HCT116 (cell line): ENCODE measurements around the gene SIX3. TPM values are rescaled to one million over a fixed set of nuclear protein-coding genes. Genes with fewer than 3 reads are reported as not detected.

Experiments used
- ATAC-seq: fragments of 200-7000 bp; cut with Tn5 transposase; 2 replicates; pipeline ENCODE4 v1.9.1; 2020; ENCODE audit warnings: mild to moderate bottlenecking, moderate library complexity
- BruUV-seq: library from RNA; stranded (reverse); fragments of 400-500 nt; replicated peaks from 2 replicates; lab custom pipeline; 2021; lab: Mats Ljungman, UMichigan
- CTCF ChIA-PET: fragments of 300-600 bp; sonication (Branson Sonifier 250); formaldehyde crosslinking; loops from one replicate; lab custom pipeline; 2021; ENCODE audit warnings: antibody characterized with exemption; lab: Charles Lee
- POLR2A ChIA-PET: fragments of 300-600, 350-600 bp; sonication (Branson Sonifier 250); formaldehyde crosslinking; loops from one replicate; lab custom pipeline; 2021; ENCODE audit warnings: antibody characterized with exemption; lab: Charles Lee
- RAD21 ChIA-PET, 2 experiments: fragments of 300-600 bp; sonication (Branson Sonifier 250); formaldehyde crosslinking; loops; one replicate each; lab custom pipeline; 2023; ENCODE audit warnings: low total read pairs in 2 of 2; ENCODE audit not compliant: uncharacterized antibody in 2 of 2, unreplicated experiment in 2 of 2, low non-redundant PET in 1 of 2; lab: Charles Lee
- DNase-seq: peaks from one replicate; pipeline ENCODE4 v3.0.0-alpha.2; 2010; ENCODE audit warnings: low read depth, low spot score
- H2AFZ ChIP-seq: fragments of 200-600 bp; shearing (Covaris generic), sonication (generic); 2 replicates; pipeline ENCODE4 v1.6.1; 2017; ENCODE audit warnings: low read depth, mixed run types, mixed read lengths, antibody characterized with exemption, low read length; ENCODE audit not compliant: poor library complexity, severe bottlenecking
- H3K27ac ChIP-seq: 2 replicates; pipeline ENCODE4 v1.5.1; 2012; ENCODE audit warnings: low read depth, low read length
- H3K27me3 ChIP-seq: fragments of 200-600 bp; sonication (generic); 2 replicates; pipeline ENCODE4 v1.6.1; 2016; ENCODE audit warnings: mixed run types, low read length, mixed read lengths; ENCODE audit not compliant: insufficient read depth
- H3K36me3 ChIP-seq, 2 experiments: fragments of 200-500 bp in 1 of 2; fragments of 200-600 bp in 1 of 2; sonication (Bioruptor generic) in 1 of 2; sonication (generic) in 1 of 2; 2 replicates each; pipeline versions ENCODE4 v1.5.1 to v1.6.1; 2014 to 2016; ENCODE audit warnings: low read length in 2 of 2, inconsistent platforms in 1 of 2, mixed read lengths in 1 of 2, mixed run types in 1 of 2; ENCODE audit not compliant: insufficient read depth in 2 of 2, control insufficient read depth in 1 of 2
- H3K4me1 ChIP-seq, 2 experiments: fragments of 200-600 bp in 1 of 2; sonication (generic) in 1 of 2; 2 replicates each; pipeline versions ENCODE4 v1.5.1 to v1.6.1; 2012 to 2017; ENCODE audit warnings: low read length in 2 of 2, inconsistent platforms in 1 of 2, mild to moderate bottlenecking in 1 of 2, mixed read lengths in 1 of 2, mixed run types in 1 of 2, moderate library complexity in 1 of 2; ENCODE audit not compliant: insufficient read depth in 2 of 2, control insufficient read depth in 1 of 2
- H3K4me2 ChIP-seq: fragments of 200-600 bp; sonication (generic); 2 replicates; pipeline ENCODE4 v1.6.1; 2017; ENCODE audit warnings: mixed run types, low read length, mixed read lengths
- H3K4me3 ChIP-seq, 2 experiments: fragments of 200-600 bp in 1 of 2; sonication (generic) in 1 of 2; replicated peaks in 1 of 2; 2 replicates each; pipeline ENCODE4 v1.5.1; 2011 to 2016; ENCODE audit warnings: low read length in 2 of 2, control low read depth in 1 of 2, low read depth in 1 of 2, mild to moderate bottlenecking in 1 of 2, mixed read lengths in 1 of 2, mixed run types in 1 of 2
- H3K79me2 ChIP-seq: fragments of 200-600 bp; sonication (generic); 2 replicates; pipeline ENCODE4 v1.6.1; 2017; ENCODE audit warnings: mild to moderate bottlenecking, mixed run types, low read length, moderate library complexity, mixed read lengths; ENCODE audit not compliant: insufficient read depth
- H3K9ac ChIP-seq: fragments of 200-600 bp; sonication (generic); 2 replicates; pipeline ENCODE4 v1.6.1; 2016; ENCODE audit warnings: low read length, mixed read lengths
- H3K9me2 ChIP-seq: fragments of 200-600 bp; sonication (generic), shearing (Covaris generic); 2 replicates; pipeline ENCODE4 v1.6.1; 2017; ENCODE audit warnings: mixed run types, mild to moderate bottlenecking, moderate library complexity; ENCODE audit not compliant: insufficient read depth
- H3K9me3 ChIP-seq, 2 experiments: fragments of 200-500 bp in 1 of 2; fragments of 200-600 bp in 1 of 2; sonication (Bioruptor generic) in 1 of 2; sonication (generic) in 1 of 2; 2 replicates each; pipeline ENCODE4 v1.6.1; 2014 to 2017; ENCODE audit warnings: low read length in 2 of 2, mixed read lengths in 2 of 2, inconsistent platforms in 1 of 2, low read depth in 1 of 2, mild to moderate bottlenecking in 1 of 2, mixed run types in 1 of 2, moderate library complexity in 1 of 2; ENCODE audit not compliant: control insufficient read depth in 1 of 2, insufficient read depth in 1 of 2
- H4K20me1 ChIP-seq: fragments of 200-600 bp; sonication (generic), shearing (Covaris generic); 2 replicates; pipeline ENCODE4 v1.6.1; 2017; ENCODE audit warnings: mixed run types, mild to moderate bottlenecking, moderate library complexity; ENCODE audit not compliant: insufficient read depth
- CBX3 ChIP-seq: IDR thresholded peaks from 2 replicates; pipeline ENCODE4 v1.6.1; 2012; ENCODE audit warnings: low read depth
- CEBPB ChIP-seq: IDR thresholded peaks from 2 replicates; pipeline ENCODE4 v1.6.1; 2012; ENCODE audit warnings: low read depth
- EGR1 ChIP-seq: IDR thresholded peaks from 2 replicates; pipeline ENCODE4 v1.6.1; 2012; ENCODE audit warnings: low read depth
- ELF1 ChIP-seq: IDR thresholded peaks from 2 replicates; pipeline ENCODE4 v1.6.1; 2012; ENCODE audit warnings: low read depth, borderline replicate concordance
- EZH2 ChIP-seq: fragments of 200-600 bp; sonication (generic); IDR thresholded peaks from 2 replicates; pipeline ENCODE4 v1.6.1; 2017; ENCODE audit warnings: antibody characterized with exemption, mixed run types
- FOSL1 ChIP-seq: IDR thresholded peaks from 2 replicates; pipeline ENCODE4 v1.6.1; 2012; ENCODE audit warnings: low read depth
- POLR2A ChIP-seq: IDR thresholded peaks from 2 replicates; pipeline ENCODE4 v1.7.0; 2011; ENCODE audit warnings: borderline replicate concordance; ENCODE audit not compliant: insufficient read depth, insufficient read length; ENCODE audit errors: extremely low read depth
- POLR2AphosphoS5 ChIP-seq: IDR thresholded peaks from 2 replicates; pipeline ENCODE4 v1.6.1; 2011; ENCODE audit warnings: mild to moderate bottlenecking, low read depth, low read length, moderate library complexity
- REST ChIP-seq: IDR thresholded peaks from 2 replicates; pipeline ENCODE4 v1.6.1; 2012; ENCODE audit warnings: low read depth
- SIN3A ChIP-seq: IDR thresholded peaks from 2 replicates; pipeline ENCODE4 v1.6.1; 2012; ENCODE audit warnings: low read depth
- SP1 ChIP-seq: IDR thresholded peaks from 2 replicates; pipeline ENCODE4 v1.6.1; 2012; ENCODE audit warnings: low read depth
- SRF ChIP-seq: IDR thresholded peaks from 2 replicates; pipeline ENCODE4 v1.6.1; 2012; ENCODE audit warnings: low read depth
- TCF7L2 ChIP-seq: IDR thresholded peaks from 2 replicates; pipeline ENCODE4 v1.7.0; 2011; ENCODE audit warnings: borderline replicate concordance, inconsistent platforms; ENCODE audit not compliant: insufficient read depth, insufficient read length; ENCODE audit errors: extremely low read depth
- YY1 ChIP-seq: IDR thresholded peaks from 2 replicates; pipeline ENCODE4 v1.6.1; 2011; ENCODE audit warnings: low read length, low read depth, moderate library complexity, mild to moderate bottlenecking; ENCODE audit not compliant: insufficient replicate concordance; ENCODE audit errors: extremely low read depth
- ZBTB33 ChIP-seq: IDR thresholded peaks from 2 replicates; pipeline ENCODE4 v1.6.1; 2011; ENCODE audit warnings: mild to moderate bottlenecking, low read length, moderate library complexity; ENCODE audit not compliant: insufficient replicate concordance; ENCODE audit errors: extremely low read depth
- ZFX ChIP-seq: fragments of 450-650 bp; IDR thresholded peaks from 2 replicates; pipeline ENCODE4 v1.6.1; 2017
- intact Hi-C: fragments of 100-400 bp; cut with micrococcal nuclease; formaldehyde crosslinking; loops from 2 replicates; pipeline ENCODE4 v1.10.0; 2022
- total RNA-seq: library from RNA; stranded (reverse); gene quantifications from one replicate; pipeline ENCODE4 v1.2.1, GENCODE V29; 2021; ENCODE audit not compliant: unreplicated experiment
- TF ChIP-seq, protein P1 (sequence below): IDR thresholded peaks from 2 replicates; pipeline ENCODE4 v1.6.1; 2012
- TF ChIP-seq, protein P2 (sequence below): IDR thresholded peaks from 2 replicates; pipeline ENCODE4 v1.6.1; 2012
- TF ChIP-seq, protein P3 (sequence below), 3 experiments: fragments of 200-600 bp in 1 of 3; sonication (generic) in 1 of 3; IDR thresholded peaks in 2 of 3; conservative IDR thresholded peaks in 1 of 3; 2 replicates each; pipeline ENCODE4 v1.5.1; 2012 to 2017; ENCODE audit warnings: low read depth in 2 of 3, low read length in 2 of 3, antibody characterized with exemption in 1 of 3, borderline replicate concordance in 1 of 3, control low read depth in 1 of 3, mild to moderate bottlenecking in 1 of 3, mixed read lengths in 1 of 3, mixed run types in 1 of 3, moderate library complexity in 1 of 3; ENCODE audit not compliant: insufficient read depth in 1 of 3

The SIX3 gene
- total RNA-seq, 1 experiment from 2014 or later: 1.2 TPM

DNA sequence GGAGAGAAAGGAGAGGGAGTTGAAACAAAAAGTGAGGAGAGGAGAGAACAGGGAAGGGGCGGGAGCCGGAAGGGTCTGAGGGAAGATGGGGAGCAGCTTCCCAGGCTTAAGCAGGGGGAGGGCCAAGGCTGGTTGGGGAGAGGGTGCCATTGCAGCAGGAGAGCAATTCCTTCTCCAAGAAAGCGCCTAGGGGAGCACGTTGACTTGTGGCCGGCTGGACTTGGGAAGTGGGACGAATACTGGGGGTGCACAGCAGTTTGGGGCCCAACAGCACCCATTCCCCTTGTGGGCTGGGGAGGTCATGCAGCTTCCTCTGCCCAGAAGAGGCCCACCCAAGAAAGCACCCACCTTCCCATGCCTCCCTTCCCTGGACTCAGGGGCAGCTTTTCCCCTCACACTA lies 9.6 kb downstream of the SIX3 start:
- intact Hi-C loops: no loop called here
- ChIA-PET POLR2A (no interaction called here), CTCF (interaction anchor here (1.0 kb wide), 1 partner anchor 13 kb away, joined by 3 read pairs; no protein-coding TSS in a partner anchor)

More for the DNA sequence above, 9.6 kb downstream of the SIX3 start:
- ATAC-seq (no peak), DNase-seq (no peak)
- TF ChIP-seq TCF7L2: no peak
- TF ChIP-seq, protein P1, sequence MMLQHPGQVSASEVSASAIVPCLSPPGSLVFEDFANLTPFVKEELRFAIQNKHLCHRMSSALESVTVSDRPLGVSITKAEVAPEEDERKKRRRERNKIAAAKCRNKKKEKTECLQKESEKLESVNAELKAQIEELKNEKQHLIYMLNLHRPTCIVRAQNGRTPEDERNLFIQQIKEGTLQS: no peak
- no peak for TF ChIP-seq SP1
- no peak for TF ChIP-seq CEBPB
- TF ChIP-seq YY1: no peak
- TF ChIP-seq, protein P2, sequence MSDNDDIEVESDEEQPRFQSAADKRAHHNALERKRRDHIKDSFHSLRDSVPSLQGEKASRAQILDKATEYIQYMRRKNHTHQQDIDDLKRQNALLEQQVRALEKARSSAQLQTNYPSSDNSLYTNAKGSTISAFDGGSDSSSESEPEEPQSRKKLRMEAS: no peak
- no peak for TF ChIP-seq ELF1
- TF ChIP-seq EGR1: no peak
- TF ChIP-seq POLR2A: no peak
- TF ChIP-seq ZFX: no peak
- no peak for TF ChIP-seq CBX3
- TF ChIP-seq SRF: no peak
- TF ChIP-seq, protein P3, sequence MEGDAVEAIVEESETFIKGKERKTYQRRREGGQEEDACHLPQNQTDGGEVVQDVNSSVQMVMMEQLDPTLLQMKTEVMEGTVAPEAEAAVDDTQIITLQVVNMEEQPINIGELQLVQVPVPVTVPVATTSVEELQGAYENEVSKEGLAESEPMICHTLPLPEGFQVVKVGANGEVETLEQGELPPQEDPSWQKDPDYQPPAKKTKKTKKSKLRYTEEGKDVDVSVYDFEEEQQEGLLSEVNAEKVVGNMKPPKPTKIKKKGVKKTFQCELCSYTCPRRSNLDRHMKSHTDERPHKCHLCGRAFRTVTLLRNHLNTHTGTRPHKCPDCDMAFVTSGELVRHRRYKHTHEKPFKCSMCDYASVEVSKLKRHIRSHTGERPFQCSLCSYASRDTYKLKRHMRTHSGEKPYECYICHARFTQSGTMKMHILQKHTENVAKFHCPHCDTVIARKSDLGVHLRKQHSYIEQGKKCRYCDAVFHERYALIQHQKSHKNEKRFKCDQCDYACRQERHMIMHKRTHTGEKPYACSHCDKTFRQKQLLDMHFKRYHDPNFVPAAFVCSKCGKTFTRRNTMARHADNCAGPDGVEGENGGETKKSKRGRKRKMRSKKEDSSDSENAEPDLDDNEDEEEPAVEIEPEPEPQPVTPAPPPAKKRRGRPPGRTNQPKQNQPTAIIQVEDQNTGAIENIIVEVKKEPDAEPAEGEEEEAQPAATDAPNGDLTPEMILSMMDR (IDR thresholded peaks at IDR 0.05 in 2 of 3, conservative IDR thresholded peaks at IDR 0.05 in 1 of 3; ENCODE audit: borderline replicate concordance in 1 of 3, insufficient read depth in 1 of 3, low read depth in 2 of 3, low read length in 2 of 3): no peak
- TF ChIP-seq POLR2AphosphoS5: no peak
- TF ChIP-seq ZBTB33: no peak
- no peak for TF ChIP-seq FOSL1
- no peak for TF ChIP-seq REST
- TF ChIP-seq EZH2: no peak
- no peak for TF ChIP-seq SIN3A
- no peak overlapping the region for H2AFZ ChIP-seq
- H3K9me2 ChIP-seq: no peaks in the 10 kb centered on the region
- no TSS peak for BruUV-seq
- no peaks in the 10 kb centered on the region for H3K9me3 ChIP-seq
- H3K4me1 ChIP-seq: peaks cover 0 to 18% of the 10 kb centered on the region in 2 experiments; a peak in 3 of 4 replicates
- H3K79me2 ChIP-seq: no peaks in the 10 kb centered on the region
- no peaks in the 10 kb centered on the region for H3K36me3 ChIP-seq
- H3K9ac ChIP-seq: no peak overlapping the region
- H3K4me3 ChIP-seq: no peak overlapping the region
- no peaks in the 10 kb centered on the region for H4K20me1 ChIP-seq
- H3K27me3 ChIP-seq: no peaks in the 10 kb centered on the region
- RAD21 ChIA-PET: no interaction called here
- H3K4me2 ChIP-seq: no peak overlapping the region
- no peak overlapping the region for H3K27ac ChIP-seq
